GM19043 (cell line): ENCODE results near the gene POU1F1.
"Not testable (repeated sequence)": the region's sequence is repeated elsewhere in the genome, so short reads cannot be mapped to it uniquely, and the experiment has no call there.

Experiments
- ATAC-seq: cut with Tn5 transposase; IDR thresholded peaks from one replicate; pipeline ENCODE4 v1.9.1; 2021; ENCODE audit warnings: low read depth; ENCODE audit not compliant: unreplicated experiment

POU1F1 gene

GRCh38 chr3:87260270-87260669, 16.1 kb downstream of the POU1F1 start:
- ATAC-seq = peak; percentile 78

DNA sequence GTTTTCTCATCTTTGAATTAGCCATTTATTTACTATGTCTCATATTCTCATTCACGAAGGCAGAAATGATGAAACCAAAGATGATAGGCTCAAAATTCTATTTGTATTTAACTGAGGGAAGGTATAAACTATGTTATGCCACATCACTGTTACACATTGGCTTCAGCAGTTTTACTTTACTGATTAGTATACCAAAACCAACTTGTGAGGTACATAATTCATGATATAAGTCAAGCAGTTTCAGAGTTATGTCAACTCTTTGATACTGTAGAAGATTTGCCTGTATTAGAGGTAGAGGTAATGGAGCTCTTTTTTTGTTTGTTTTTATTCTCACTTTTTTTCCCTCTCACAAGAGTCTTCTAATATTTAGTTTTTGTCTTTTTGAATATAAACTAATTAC, 26.4 kb downstream of the POU1F1 start:
- no peak for ATAC-seq

DNA sequence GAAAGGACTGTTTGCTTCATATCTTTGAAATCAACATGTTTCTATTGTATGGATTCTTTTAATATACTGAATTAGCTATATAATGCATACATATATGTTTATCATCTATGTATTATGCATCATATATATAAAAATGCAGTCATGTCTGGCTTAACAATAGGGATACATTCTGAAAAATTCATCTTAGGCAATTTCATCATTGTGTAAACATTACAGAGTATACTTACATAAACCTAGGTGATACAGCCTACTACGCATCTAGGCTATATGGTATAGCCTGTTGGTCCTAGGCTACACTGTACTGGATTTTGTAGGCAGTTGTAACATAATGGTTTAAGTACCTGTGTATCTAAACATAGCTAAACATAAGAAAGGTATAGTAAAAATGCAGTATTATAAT, 27.6 kb downstream of the POU1F1 start:
- no peak for ATAC-seq

GRCh38 chr3:87248231-87248630, 28.2 kb downstream of the POU1F1 start:
- ATAC-seq = not testable (repeated sequence)

- ATAC-seq = no peak
These were observed 29.0 kb downstream of the POU1F1 start for GRCh38 chr3:87247430-87247773.

DNA sequence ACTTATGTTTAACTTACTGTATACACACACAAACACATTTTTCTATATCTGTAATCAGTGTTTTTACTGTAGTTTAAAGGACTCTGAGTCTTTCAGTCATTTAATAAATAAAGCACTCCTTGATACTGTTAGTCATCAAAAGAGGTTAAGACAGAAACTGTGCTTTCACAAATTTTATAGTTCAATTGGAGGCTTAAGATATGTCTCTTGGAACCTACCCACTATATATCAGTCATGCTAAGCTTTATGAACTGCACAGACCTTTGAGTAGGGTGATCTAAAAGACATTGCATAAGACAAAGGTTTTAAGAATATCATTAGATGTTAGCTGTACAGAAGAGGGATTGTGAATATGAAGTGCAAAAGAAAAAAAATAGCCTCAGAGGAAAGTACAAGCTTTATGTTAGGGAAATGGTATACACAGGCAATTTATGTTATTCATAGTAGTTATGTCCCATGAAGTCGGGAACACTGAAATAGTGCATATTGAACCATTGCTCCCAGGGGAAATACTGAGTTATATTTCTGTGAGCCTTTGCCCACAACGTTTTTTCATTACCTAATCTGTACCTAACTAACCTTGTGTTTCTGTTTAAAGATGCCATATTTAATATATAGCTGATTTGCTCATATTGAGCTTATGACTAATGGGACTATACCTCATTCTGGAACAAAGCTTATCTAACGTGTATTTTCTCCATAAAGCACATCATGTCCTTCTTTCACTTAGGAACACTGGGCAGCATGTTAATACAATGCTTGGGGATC, 29.5 kb downstream of the POU1F1 start:
- no peak for ATAC-seq

- ATAC-seq = no peak
These were observed 40.3 kb downstream of the POU1F1 start for GRCh38 chr3:87236093-87236492.

- ATAC-seq = no peak
These were observed 42.6 kb downstream of the POU1F1 start for GRCh38 chr3:87233805-87234204.

DNA sequence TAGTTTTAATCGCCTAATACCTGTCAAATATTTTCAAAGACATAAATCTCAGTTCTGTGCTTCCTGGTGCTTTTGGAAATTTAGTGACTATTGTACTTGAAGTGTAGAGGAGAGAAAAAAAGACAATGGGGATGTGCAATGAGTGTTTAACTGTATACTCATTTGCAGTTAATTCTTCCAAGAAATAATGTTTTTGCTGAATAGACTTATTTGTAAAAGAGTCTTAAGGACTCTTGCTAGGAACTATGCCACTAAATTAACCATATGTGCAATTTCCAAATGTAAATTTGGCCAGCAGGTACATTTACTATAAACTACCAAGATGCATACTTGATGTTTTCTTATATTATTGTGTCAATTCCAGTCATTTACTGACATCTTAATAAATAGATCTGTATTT, 47.3 kb downstream of the POU1F1 start:
- no peak for ATAC-seq

DNA sequence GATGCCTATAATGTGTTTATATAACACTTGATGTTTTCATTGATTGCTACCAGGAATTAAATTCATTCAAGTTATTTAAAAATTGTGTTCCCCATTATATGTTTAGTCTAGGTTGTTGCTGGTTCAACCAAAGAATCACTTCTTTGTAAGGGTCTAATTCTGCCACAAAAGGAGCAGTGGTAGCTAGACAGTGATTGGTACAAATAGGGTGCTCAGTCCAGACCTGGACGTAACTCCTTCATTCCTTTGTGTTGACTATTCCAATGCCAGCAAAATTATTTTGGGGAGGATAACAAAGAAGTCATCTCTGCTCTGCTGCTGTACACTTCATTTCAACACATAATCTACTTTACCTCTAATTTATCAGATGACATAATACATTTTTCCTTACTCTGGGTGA, 48.1 kb downstream of the POU1F1 start:
- ATAC-seq = no peak

- ATAC-seq = peak; percentile 1
These were observed 48.6 kb downstream of the POU1F1 start for GRCh38 chr3:87227835-87228144.

- ATAC-seq = peak; percentile 94
These were observed 49.1 kb downstream of the POU1F1 start, which contains the start of gene CHMP2B for GRCh38 chr3:87227104-87227834. TSS of gene CHMP2B (plus strand) at chr3:87227309. CDS start at chr3:87227523, 214 bp downstream.

DNA sequence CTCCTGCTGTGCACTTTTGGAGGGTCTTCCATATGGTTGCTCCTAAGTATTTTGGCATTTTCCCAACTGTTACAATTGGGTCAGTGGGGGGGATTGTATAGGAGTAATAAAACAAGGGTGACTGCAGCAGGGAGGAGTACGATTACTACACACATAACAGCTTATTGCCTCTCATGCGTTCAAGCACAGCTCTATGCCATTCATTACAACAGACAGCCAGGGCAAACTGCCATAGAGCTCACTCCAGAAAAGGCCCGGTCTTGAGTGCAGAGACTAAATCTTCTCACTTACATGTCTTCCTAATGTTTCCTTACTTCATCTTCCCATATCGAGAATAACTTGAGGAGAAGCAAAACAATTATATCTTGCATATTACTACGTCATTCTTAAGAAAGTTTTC, 50.7 kb downstream of the POU1F1 start:
- ATAC-seq = no peak

DNA sequence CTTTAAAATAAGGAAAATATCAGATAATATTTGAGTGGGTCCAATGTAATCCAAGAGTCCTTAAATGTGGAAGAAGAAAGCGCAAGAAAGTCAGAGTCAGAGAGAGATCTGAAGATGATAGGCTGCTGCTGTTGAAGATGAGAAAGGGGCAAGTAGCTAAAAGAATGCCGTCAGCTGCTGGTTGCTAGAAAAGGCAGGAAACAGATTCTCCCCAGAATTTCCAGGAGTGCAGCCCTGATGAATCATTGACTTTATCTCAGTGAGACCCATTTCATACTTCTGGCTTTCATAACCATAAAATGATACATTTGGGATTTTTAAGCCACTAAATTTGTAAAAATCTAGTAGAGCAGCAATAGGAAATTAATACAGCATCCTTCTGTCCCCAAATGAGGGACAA, 56.8 kb downstream of the POU1F1 start:
- ATAC-seq = no peak

GRCh38 chr3:87218560-87218959, 57.8 kb downstream of the POU1F1 start:
- ATAC-seq = no peak
